Activated T-cell treated with anti-CD3 and anti-CD28 coated beads, Interleukin-2, amount 50 U/mL, for 1 hour (primary cell): Measurements from ENCODE around the gene GET3.
"Not testable (repeated sequence)": the region's sequence is repeated elsewhere in the genome, so short reads cannot be mapped to it uniquely, and the experiment has no call there.

Experiments
- DNase-seq: peaks from one replicate; pipeline ENCODE4 v3.0.0-alpha.2; 2020

GET3 gene

GRCh38 chr19:12720296-12720695 lies 17.0 kb upstream of the GET3 start:
- no peak for DNase-seq

- peak; percentile 34 for DNase-seq
Measured at GRCh38 chr19:12720851-12721655, 16.2 kb upstream of the GET3 start.

DNA sequence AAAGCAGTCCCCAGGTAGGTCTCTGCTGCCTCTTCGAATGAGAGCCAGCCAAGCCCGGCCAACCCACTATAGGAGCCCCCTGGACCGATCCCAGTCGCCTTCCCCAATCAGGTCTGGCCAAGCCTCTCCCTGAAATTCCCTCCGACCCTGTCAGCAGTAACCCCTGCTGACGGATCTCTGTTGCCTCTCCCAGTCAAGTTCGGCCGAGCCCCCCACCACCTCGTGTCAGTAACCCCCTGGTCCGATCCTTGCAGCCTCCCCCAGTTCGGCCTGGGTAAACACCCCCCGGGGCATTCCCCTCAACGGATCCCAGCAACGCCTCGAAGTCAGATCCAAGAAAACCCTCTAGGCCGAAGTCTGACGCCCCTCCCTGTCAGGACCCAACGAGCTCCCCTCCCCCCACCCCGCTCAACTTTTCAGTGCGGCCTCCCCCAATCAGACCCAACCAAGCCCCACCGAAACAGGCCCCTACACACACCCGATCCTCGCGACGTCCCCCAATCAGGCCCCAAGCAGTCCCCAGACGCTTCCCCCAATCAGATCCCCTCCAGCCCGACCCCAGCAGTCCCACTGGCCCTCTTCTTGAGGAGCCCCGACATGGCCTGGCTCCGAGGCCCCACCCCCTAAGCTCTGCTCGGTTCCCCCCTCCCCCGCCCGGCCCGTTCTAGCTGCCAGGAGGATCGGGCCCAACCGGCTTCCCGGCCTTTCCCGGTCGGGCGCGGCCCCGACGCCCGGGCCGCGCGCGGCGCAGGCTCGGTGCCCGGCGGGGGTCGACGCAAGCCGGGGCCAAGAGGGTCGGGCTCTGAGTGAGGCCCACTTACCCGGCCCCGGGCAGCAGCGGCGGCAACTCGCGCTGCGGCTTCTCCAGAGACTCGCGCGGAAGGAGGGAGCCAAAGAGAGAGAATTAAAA lies 15.4 kb upstream of the GET3 start:
- peak; percentile 64 for DNase-seq

DNA sequence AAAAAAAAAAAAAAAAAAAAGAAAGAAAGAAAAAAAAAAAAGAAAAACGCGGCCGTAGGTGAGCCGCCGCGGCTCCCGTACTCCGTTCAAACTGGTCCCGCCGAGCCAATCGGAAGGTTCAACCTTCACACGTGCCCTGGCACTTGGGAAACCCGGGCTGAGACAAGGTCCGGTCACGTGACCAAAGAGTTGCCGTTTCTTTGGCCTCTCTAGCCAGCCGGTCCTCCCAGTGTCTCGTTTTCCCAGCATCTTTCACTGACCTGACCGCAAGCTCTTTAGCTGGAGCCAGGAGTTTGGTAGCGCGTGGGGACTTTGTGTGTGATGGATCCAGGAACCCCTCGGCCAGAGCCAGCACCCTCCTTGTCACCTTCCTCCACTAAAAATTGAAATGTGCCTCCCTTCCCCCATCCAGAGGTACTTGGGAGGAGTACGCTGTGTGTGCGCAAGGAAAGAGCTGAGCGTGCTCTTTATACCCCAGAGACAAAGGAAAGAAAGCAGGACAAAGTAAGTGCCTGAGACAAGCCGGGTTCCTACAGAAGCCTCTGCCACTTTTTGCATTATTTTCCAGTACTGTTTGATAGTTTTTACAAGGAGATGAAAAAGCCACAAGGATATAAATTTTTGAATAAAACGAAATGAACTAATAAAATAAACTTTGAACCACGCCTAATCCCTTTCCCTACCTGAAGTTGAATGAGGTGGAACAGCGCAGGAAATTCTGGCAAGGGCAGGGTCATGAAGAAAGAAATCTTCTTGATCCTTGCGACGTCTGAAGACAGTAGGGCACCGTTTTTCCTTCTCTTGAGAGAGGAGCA lies 14.5 kb upstream of the GET3 start:
- DNase-seq: peak; percentile 85

GRCh38 chr19:12723381-12723640 lies 14.0 kb upstream of the GET3 start:
- DNase-seq: no peak

DNA sequence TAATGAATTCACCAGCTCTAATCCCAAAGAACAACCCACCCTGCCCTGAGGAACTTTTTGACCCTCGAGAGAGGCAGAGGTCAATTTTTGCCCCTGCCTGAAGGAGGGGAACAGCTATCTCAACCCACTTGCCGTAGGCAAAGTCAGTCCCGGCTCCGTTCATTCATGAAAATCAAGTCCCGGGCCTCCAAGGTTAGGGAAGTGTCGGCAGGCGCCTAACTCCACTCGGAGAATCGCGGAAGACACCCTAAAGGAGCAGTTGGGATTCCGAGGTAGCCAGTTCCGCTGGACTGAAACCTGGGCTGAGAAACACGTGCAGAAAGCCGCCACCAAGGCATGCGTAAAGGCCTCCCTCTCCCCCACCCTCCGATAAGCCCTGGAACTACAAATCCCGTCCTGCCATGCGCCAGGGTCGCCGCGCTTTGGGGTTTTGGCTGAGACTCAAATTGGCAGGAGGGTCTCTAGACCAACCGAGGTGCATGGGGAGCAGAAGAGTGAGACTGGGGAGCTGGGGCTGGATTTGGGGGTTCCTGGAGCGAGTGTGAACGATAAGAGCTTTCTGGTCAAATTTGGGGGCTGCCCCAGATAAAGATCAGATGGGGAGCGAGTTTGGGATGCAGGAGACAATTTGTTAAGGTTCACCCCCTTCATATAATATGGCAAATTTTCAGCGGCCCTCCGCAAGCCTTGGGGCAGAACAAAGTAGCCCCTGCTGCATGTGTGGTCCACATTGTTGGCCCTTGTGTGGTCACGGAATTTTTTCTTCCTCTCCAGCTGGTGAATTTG lies 13.5 kb upstream of the GET3 start, which contains the start of gene TNPO2:
Gene TNPO2, minus strand, starts transcription at position 292 of the 786 bp plus-strand sequence. CDS start 2,955 bp downstream, outside the sequence.
- DNase-seq: peak; percentile 67

- DNase-seq: not testable (repeated sequence)
Measured at GRCh38 chr19:12725612-12726011, 11.7 kb upstream of the GET3 start.

- DNase-seq: no peak
Measured at GRCh38 chr19:12726988-12727316, 10.3 kb upstream of the GET3 start.

DNA sequence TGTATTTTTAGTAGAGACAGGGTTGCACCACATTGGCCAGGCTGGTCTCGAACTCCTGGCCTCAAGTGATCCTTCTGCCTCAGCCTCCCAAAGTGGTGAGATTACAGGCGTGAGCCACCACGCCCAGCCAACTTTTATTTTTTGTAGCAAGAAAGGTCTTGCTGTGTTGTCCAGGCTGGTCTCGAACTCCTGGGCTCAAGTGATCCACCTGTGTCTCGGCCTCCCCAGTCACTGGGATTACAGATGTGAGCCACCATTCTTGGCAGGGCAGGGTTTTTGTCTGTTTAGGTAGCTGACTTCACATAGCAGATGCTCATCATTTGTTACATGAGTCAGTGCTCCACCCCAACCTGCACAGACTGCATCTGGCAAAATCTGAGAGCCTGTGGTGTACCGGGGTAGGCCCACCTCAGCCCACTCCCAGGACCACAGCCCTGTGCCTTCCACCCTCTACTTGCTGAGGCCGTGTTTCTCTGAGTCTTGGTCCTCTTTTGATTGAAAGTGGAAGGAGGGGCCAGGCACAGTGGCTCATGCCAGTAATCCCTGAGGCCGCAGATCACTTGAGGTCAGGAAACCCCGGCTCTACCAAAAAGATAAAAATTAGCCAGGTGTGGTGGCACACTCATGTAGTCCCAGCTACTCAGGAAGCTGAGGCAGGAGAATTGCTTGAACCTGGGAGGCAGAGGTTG lies 9.4 kb upstream of the GET3 start:
- no peak for DNase-seq

DNA sequence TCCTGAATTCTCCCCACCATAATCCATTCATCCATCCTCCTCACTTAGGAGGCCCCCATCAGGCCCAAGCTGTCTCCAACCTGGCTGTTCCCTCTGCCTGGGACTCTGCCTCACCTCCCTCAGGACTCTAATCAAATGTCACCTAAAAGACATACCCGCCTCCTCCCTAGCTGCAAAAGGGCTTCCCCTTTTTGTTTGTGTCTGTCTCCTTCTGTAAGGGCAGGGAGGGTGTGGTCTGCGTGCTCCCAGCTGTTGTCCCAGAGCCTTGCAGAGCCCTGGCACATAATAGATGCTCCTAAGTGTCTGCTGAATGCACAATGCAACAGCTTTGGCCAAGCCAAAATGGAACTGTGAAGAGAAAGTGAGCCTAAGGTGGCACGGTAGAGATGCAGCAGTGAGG lies 7.2 kb upstream of the GET3 start:
- DNase-seq: no peak

DNA sequence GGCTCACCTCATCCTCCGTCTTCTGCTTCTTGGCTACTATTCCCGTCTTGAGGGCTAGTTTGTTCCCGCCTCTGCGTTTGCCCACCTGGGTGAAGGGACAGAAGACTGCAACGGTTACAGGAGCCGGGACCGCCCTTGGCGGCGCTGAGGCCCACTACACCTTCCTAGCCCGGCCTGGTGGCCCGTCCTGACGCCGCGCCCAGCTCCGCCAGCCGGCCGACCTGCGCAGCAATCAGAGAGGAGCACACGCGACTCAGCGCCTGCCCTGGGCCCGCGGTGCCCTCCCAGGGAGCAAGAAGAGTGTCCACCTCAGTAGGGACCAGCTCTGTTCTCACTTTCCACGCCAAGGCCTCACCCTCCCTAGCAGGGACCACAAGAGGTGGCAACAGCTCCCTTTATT lies 6.0 kb upstream of the GET3 start:
- no peak for DNase-seq

- peak; percentile 50 for DNase-seq
Measured at GRCh38 chr19:12733369-12734214, 3.7 kb upstream of the GET3 start.

DNA sequence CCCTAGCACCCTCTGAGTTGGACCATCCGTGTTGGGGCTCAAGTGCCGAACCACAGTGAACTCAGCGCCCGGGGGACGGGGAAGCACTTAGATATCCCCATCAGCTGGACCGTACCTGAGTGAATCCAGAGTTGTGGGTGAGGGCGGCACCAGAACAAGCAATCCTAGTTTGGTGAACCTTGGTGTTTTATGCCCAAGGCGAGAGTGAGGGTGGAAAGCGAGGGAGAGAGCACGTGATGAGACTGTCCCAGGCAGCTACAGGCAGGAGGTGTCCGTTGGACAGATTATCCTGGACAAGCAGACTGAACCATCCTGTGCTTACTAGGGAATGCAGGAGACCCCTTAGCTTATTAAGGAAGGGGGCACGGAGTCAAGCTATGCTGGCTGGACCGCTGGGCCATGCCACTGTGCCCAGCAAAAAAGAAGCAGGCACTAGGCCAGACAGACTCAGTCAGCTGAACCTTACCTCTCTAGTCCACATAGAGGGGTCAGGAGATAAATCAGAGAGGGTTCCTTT lies 596 bp downstream of the GET3 start:
- DNase-seq: no peak

DNA sequence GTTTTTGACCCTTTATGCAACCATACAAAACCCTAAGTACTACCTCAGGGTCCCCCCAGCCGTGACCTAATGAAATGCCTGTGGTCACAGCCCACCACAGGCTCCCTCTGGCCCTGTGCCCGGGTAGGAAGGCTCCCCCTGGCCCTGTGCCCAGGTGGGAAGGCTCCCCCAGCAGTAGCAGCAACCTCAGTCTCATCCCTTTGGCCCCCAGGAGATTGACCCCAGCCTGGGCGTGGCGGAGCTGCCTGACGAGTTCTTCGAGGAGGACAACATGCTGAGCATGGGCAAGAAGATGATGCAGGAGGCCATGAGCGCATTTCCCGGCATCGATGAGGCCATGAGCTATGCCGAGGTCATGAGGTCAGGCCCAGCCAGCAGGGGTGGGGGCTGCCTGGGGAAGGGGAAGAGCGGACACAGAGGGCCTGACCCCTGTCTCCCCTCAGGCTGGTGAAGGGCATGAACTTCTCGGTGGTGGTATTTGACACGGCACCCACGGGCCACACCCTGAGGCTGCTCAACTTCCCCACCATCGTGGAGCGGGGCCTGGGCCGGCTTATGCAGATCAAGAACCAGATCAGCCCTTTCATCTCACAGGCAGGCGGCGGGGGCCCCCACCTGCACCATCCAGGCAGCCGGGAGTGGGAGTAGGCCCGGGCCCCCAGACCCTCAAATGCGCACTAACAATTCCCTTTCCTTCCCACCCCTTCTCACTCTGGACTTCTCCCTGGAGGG lies 8.0 kb downstream of the GET3 start:
- no peak for DNase-seq

GRCh38 chr19:12748489-12748888 lies 11.2 kb downstream of the GET3 start:
- no peak for DNase-seq

DNA sequence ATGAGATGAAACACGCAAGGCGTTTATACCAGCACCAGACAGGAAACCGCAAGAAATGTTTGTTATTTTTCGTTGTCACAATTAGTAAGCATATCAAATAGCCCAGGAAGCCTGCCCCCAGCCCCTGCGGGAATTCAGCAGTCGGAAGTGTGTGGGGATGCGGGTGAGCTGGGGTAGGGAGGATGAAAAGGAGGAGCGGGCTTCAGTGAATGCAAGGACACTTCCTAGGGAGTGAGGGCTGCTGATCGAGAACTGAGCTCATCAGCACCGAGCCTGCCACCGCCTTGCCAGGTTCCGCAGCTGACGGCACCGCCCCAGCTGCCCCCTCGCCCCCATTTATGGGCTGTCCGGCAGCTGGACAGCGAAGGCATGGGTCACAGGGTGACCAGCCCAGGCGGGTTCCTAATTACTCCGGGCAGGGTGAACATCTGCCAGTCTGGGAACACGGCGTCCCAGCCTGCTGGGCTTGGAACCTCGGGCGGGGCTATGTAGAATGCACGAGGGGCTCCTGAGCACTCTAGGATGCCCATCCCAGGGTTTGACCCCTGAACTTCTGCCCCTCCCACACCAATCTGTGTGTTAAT lies 12.7 kb downstream of the GET3 start:
- DNase-seq: no peak

GRCh38 chr19:12750851-12751250 lies 13.6 kb downstream of the GET3 start:
- no peak for DNase-seq

DNA sequence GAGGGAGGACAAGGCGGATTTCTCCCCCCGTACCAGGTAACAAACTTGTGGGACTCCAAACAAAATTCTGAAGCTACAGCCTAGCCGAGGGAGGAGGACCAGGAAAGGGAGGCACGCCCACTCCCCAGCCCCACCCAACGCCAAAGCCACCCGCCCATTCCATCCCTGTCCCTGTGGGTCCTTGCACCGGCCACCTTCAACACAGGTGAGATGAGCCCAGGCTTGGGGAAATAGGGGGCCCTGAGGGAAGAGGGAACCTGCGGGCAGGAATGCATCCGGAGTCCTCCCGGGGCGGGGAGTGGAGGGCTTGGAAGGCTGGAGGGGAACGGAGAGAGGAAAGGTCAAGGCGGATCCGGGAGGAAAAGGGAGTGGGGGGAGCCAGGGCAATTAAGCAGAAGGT lies 14.3 kb downstream of the GET3 start, which contains the start of gene BEST2:
Gene BEST2, plus strand, starts transcription at position 157 of the 400 bp plus-strand sequence. CDS start 802 bp downstream, outside the sequence.
- no peak for DNase-seq

DNA sequence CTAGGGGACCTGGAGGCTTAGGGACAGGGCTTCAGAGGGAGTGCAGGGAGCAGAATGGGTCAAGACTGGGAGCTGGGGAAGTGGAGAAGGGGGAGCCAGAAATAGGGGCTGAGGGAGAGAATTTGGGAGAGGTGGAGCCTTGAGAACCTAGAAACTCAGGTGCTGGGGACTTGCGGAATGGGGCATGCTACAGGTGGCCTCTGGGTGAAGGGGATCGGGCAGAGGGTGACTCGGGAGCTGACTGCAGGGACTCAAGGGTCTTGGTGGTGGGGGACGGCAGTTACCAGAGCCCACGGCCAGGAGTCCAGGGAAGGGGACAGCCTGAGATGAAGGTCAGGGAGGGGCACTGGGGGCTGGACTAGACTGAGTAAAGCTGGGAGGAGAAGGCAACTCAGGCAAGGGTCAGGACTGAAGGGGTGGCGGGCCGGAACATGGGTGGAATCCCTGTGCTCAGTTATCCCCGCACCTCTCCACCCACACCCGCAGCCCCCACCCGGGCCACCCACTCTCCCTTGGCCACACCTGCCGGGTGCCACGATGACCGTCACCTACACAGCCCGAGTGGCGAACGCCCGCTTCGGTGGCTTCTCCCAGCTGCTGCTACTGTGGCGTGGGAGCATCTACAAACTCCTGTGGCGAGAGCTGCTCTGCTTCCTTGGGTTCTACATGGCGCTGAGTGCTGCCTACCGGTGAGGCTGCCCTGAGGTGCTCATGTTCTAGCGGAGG lies 14.9 kb downstream of the GET3 start:
- no peak for DNase-seq
